ENCODE results near the gene ELF2. TPM values are rescaled to one million over a fixed set of nuclear protein-coding genes. Genes with fewer than 3 reads are reported as not detected.

The ELF2 gene
- total RNA-seq, 1 experiment from 2014 or later, result 21.9 TPM

DNA sequence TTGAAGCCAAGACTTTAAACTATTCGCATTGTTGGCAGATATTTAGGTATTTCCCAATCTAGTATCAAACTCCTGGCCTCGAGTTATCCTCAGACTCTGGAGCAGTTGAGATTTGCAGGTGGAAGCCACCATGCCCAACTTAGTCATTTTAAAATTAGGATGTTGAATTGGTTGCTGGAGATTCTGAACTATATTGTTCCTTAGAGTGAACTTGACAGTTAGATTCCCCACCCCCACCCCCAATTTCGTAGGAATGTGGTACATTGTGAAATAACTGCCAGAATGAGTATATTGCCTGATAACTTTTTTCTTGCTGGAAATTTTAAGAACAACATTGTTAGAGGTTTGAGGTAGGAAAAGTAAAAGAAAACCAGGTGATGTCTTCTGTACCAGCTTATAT is 159.2 kb downstream of the ELF2 start:
- peak overlapping the region; percentile 69 for H3K27ac ChIP-seq (ENCODE audit: low read length)
- POLR2A ChIA-PET, result interaction anchor here (0.6 kb wide), 1 partner anchor 201 kb away, joined by 7 read pairs; no protein-coding TSS in a partner anchor
- no peaks in the 10 kb centered on the region for H3K27me3 ChIP-seq (ENCODE audit: control insufficient read depth, insufficient read depth, low read length)
- TF ChIP-seq, protein P1, sequence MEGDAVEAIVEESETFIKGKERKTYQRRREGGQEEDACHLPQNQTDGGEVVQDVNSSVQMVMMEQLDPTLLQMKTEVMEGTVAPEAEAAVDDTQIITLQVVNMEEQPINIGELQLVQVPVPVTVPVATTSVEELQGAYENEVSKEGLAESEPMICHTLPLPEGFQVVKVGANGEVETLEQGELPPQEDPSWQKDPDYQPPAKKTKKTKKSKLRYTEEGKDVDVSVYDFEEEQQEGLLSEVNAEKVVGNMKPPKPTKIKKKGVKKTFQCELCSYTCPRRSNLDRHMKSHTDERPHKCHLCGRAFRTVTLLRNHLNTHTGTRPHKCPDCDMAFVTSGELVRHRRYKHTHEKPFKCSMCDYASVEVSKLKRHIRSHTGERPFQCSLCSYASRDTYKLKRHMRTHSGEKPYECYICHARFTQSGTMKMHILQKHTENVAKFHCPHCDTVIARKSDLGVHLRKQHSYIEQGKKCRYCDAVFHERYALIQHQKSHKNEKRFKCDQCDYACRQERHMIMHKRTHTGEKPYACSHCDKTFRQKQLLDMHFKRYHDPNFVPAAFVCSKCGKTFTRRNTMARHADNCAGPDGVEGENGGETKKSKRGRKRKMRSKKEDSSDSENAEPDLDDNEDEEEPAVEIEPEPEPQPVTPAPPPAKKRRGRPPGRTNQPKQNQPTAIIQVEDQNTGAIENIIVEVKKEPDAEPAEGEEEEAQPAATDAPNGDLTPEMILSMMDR (IDR thresholded peaks at IDR 0.05), result no peak
- no peak for TF ChIP-seq SIN3A (IDR thresholded peaks at IDR 0.05; ENCODE audit: borderline replicate concordance, insufficient read depth, low read depth, low read length)
- intact Hi-C loops (cut with micrococcal nuclease; ENCODE audit: unreplicated experiment), result no loop called here
- peaks cover 34% of the 10 kb centered on the region for H3K4me1 ChIP-seq (ENCODE audit: control insufficient read depth, insufficient read depth, low read length)
- no peaks in the 10 kb centered on the region for H3K9me3 ChIP-seq (ENCODE audit: control insufficient read depth, insufficient read depth, low read depth, low read length)
- in situ Hi-C loops (cut with HindIII; ENCODE audit: low pct_unique_long_range_greater_than_20kb, low sequenced_read_pairs), result no loop called here
- peak overlapping the region; percentile 72 to 91 for H3K4me3 ChIP-seq (ENCODE audit: low read depth in 2 of 2, low read length in 2 of 2)
- H3K36me3 ChIP-seq (ENCODE audit: control insufficient read depth, insufficient read depth, low read length), result no peaks in the 10 kb centered on the region; the same call in none of the 2 replicates
- DNase-seq (ENCODE audit: low read depth, low spot score), result no peak
- no peak for ATAC-seq
- CTCF ChIA-PET, result no interaction called here
- no TSS peak for BruUV-seq (replicated peaks)

DNA sequence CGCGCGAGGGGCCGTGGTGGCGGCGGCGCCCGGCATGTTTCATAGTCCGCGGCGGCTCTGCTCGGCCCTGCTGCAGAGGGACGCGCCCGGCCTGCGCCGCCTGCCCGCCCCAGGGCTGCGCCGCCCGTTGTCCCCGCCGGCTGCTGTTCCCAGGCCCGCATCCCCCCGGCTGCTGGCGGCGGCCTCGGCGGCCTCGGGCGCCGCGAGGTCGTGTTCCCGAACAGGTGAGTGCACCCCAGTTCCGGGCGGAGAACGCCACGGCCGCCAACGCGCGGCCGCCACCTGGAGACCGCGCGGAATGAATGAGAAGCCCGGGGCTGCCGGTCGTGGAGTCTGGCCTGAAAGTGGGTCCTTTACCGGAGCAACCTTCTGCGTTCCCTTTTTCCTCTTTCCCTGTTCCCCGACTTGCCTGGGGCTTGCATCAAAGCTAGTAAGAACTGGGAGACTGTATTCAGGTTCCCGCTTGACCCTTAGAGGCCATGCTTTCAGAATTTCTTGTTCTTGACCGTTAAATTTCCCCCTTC is 161.0 kb downstream of the ELF2 start:
- BruUV-seq (replicated peaks), result no TSS peak
- no peaks in the 10 kb centered on the region; the same call in none of the 2 replicates for H3K36me3 ChIP-seq (ENCODE audit: control insufficient read depth, insufficient read depth, low read length)
- intact Hi-C loops (cut with micrococcal nuclease; ENCODE audit: unreplicated experiment) (no loop called here), in situ Hi-C loops (cut with HindIII; ENCODE audit: low pct_unique_long_range_greater_than_20kb, low sequenced_read_pairs) (no loop called here)
- peak overlapping the region; percentile 87 for H3K27ac ChIP-seq (ENCODE audit: low read length)
- peaks cover 34% of the 10 kb centered on the region for H3K4me1 ChIP-seq (ENCODE audit: control insufficient read depth, insufficient read depth, low read length)
- DNase-seq (ENCODE audit: low read depth, low spot score) (no peak), ATAC-seq (no peak)
- H3K27me3 ChIP-seq (ENCODE audit: control insufficient read depth, insufficient read depth, low read length), result no peaks in the 10 kb centered on the region
- POLR2A ChIA-PET, result no interaction called here
- TF ChIP-seq, protein P2, sequence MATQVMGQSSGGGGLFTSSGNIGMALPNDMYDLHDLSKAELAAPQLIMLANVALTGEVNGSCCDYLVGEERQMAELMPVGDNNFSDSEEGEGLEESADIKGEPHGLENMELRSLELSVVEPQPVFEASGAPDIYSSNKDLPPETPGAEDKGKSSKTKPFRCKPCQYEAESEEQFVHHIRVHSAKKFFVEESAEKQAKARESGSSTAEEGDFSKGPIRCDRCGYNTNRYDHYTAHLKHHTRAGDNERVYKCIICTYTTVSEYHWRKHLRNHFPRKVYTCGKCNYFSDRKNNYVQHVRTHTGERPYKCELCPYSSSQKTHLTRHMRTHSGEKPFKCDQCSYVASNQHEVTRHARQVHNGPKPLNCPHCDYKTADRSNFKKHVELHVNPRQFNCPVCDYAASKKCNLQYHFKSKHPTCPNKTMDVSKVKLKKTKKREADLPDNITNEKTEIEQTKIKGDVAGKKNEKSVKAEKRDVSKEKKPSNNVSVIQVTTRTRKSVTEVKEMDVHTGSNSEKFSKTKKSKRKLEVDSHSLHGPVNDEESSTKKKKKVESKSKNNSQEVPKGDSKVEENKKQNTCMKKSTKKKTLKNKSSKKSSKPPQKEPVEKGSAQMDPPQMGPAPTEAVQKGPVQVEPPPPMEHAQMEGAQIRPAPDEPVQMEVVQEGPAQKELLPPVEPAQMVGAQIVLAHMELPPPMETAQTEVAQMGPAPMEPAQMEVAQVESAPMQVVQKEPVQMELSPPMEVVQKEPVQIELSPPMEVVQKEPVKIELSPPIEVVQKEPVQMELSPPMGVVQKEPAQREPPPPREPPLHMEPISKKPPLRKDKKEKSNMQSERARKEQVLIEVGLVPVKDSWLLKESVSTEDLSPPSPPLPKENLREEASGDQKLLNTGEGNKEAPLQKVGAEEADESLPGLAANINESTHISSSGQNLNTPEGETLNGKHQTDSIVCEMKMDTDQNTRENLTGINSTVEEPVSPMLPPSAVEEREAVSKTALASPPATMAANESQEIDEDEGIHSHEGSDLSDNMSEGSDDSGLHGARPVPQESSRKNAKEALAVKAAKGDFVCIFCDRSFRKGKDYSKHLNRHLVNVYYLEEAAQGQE (IDR thresholded peaks at IDR 0.05; ENCODE audit: insufficient read depth in 1 of 2, low read depth in 2 of 2, low read length in 1 of 2), result no peak
- TF ChIP-seq TCF7L2 (IDR thresholded peaks at IDR 0.05; ENCODE audit: low read depth, low read length) (no peak), SIN3A (IDR thresholded peaks at IDR 0.05; ENCODE audit: borderline replicate concordance, insufficient read depth, low read depth, low read length) (no peak; the same call in 1 of the 2 replicates), POLR2AphosphoS5 (IDR thresholded peaks at IDR 0.05; ENCODE audit: low read depth, low read length) (no peak)
- TF ChIP-seq, protein P1 (IDR thresholded peaks at IDR 0.05), result no peak
- H3K9me3 ChIP-seq (ENCODE audit: control insufficient read depth, insufficient read depth, low read depth, low read length), result no peaks in the 10 kb centered on the region
- H3K4me3 ChIP-seq (ENCODE audit: low read depth in 2 of 2, low read length in 2 of 2), result peak overlapping the region; percentile 72 to 91
- CTCF ChIA-PET, result no interaction called here

Data from Panc1 (cell line).